Activated T-helper 17 cell treated with anti-CD3 and anti-CD28 coated beads, Interleukin-2, amount 50 U/mL, for 72 hours (primary cell): ENCODE results near the gene CSF2. TPM values are rescaled to one million over a fixed set of nuclear protein-coding genes. Genes with fewer than 3 reads are reported as not detected.

ENCODE experiments used
- ATAC-seq: fragments of 150-1000 bp; cut with Tn5 transposase; replicated peaks from 2 replicates; pipeline ENCODE4 v1.10.0; 2021; ENCODE audit warnings: mild to moderate bottlenecking, moderate library complexity
- H3K27ac Mint-ChIP-seq: one replicate; pipeline ENCODE4 v1.8.0; 2022; ENCODE audit warnings: mixed read lengths
- H3K27me3 Mint-ChIP-seq: one replicate; pipeline ENCODE4 v1.8.0; 2022; ENCODE audit warnings: mixed read lengths
- H3K36me3 Mint-ChIP-seq: one replicate; pipeline ENCODE4 v1.8.0; 2022; ENCODE audit warnings: low read depth, mild to moderate bottlenecking, mixed read lengths
- H3K4me1 Mint-ChIP-seq: one replicate; pipeline ENCODE4 v1.8.0; 2022; ENCODE audit warnings: mixed read lengths
- H3K4me3 Mint-ChIP-seq: one replicate; pipeline ENCODE4 v1.8.0; 2022; ENCODE audit warnings: mild to moderate bottlenecking, mixed read lengths
- H3K9me3 Mint-ChIP-seq: one replicate; pipeline ENCODE4 v1.8.0; 2022; ENCODE audit warnings: mixed read lengths
- total RNA-seq, 2 donors: library from RNA; stranded (reverse); gene quantifications; one replicate each; pipeline ENCODE4 v1.2.3, GENCODE V29; 2022

The CSF2 gene
- 100 to 1,000 TPM in 1 of 2 donors, 10 to 100 TPM in 1; 14.6 to 159 TPM for total RNA-seq

GRCh38 chr5:132073231-132074013, at the start of gene CSF2:
CSF2 (plus strand) TSS chr5:132073789; CDS start chr5:132073824, 35 bp downstream.
- H3K4me3 Mint-ChIP-seq, result peak within 1 kb of the TSS; percentile 75
- H3K4me1 Mint-ChIP-seq, result peaks cover 30% of the 10 kb centered on the region

GRCh38 chr5:132024117-132024435, 49.5 kb upstream of the CSF2 start:
- Mint-ChIP-seq H3K27ac (no peak overlapping the region), H3K4me1 (peaks cover 40% of the 10 kb centered on the region), H3K9me3 (no peaks in the 10 kb centered on the region), H3K4me3 (no peak overlapping the region), H3K27me3 (no peaks in the 10 kb centered on the region), H3K36me3 (no peaks in the 10 kb centered on the region)
- no peak for ATAC-seq

More at GRCh38 chr5:132073231-132074013, at the start of gene CSF2:
- ATAC-seq, result peak; percentile 57
- Mint-ChIP-seq H3K36me3 (peaks cover 33% of the 10 kb centered on the region), H3K27me3 (no peaks in the 10 kb centered on the region), H3K9me3 (no peaks in the 10 kb centered on the region), H3K27ac (peak within 1 kb of the TSS; percentile 61)

- Mint-ChIP-seq H3K27me3 (no peaks in the 10 kb centered on the region), H3K36me3 (no peaks in the 10 kb centered on the region), H3K27ac (no peak overlapping the region), H3K4me3 (no peak overlapping the region), H3K9me3 (no peaks in the 10 kb centered on the region), H3K4me1 (peaks cover 37% of the 10 kb centered on the region)
- ATAC-seq, result no peak
These were observed 48.7 kb upstream of the CSF2 start for GRCh38 chr5:132024789-132025402.

- Mint-ChIP-seq H3K4me1 (peaks cover 31% of the 10 kb centered on the region), H3K27me3 (no peaks in the 10 kb centered on the region), H3K27ac (no peak overlapping the region), H3K4me3 (no peak overlapping the region), H3K36me3 (no peaks in the 10 kb centered on the region), H3K9me3 (no peaks in the 10 kb centered on the region)
- ATAC-seq, result no peak
These were observed 48.1 kb upstream of the CSF2 start for GRCh38 chr5:132025403-132025971.

GRCh38 chr5:132026516-132027008, 47.0 kb upstream of the CSF2 start:
- no peaks in the 10 kb centered on the region for H3K9me3 Mint-ChIP-seq
- H3K36me3 Mint-ChIP-seq, result no peaks in the 10 kb centered on the region
- no peak overlapping the region for H3K27ac Mint-ChIP-seq
- ATAC-seq, result peak; percentile 82
- H3K4me1 Mint-ChIP-seq, result peaks cover 23% of the 10 kb centered on the region
- H3K27me3 Mint-ChIP-seq, result no peaks in the 10 kb centered on the region
- H3K4me3 Mint-ChIP-seq, result no peak overlapping the region

GRCh38 chr5:132027027-132027426, 46.6 kb upstream of the CSF2 start:
- ATAC-seq, result peak; percentile 18
- Mint-ChIP-seq H3K27ac (no peak overlapping the region), H3K4me1 (peaks cover 28% of the 10 kb centered on the region), H3K27me3 (no peaks in the 10 kb centered on the region), H3K4me3 (peak overlapping the region; percentile 24), H3K9me3 (no peaks in the 10 kb centered on the region), H3K36me3 (no peaks in the 10 kb centered on the region)

- no peak overlapping the region for H3K27ac Mint-ChIP-seq
- no peaks in the 10 kb centered on the region for H3K27me3 Mint-ChIP-seq
- no peaks in the 10 kb centered on the region for H3K36me3 Mint-ChIP-seq
- peaks cover 15% of the 10 kb centered on the region for H3K9me3 Mint-ChIP-seq
- no peak overlapping the region for H3K4me3 Mint-ChIP-seq
- no peak for ATAC-seq
- peaks cover 15% of the 10 kb centered on the region for H3K4me1 Mint-ChIP-seq
These were observed 43.8 kb upstream of the CSF2 start for GRCh38 chr5:132029609-132030330.

GRCh38 chr5:132030610-132031009, 43.0 kb upstream of the CSF2 start:
- no peaks in the 10 kb centered on the region for H3K27me3 Mint-ChIP-seq
- peaks cover 15% of the 10 kb centered on the region for H3K9me3 Mint-ChIP-seq
- no peak for ATAC-seq
- no peak overlapping the region for H3K27ac Mint-ChIP-seq
- no peak overlapping the region for H3K4me3 Mint-ChIP-seq
- H3K36me3 Mint-ChIP-seq, result no peaks in the 10 kb centered on the region
- peaks cover 15% of the 10 kb centered on the region for H3K4me1 Mint-ChIP-seq

GRCh38 chr5:132032196-132032595, 41.4 kb upstream of the CSF2 start:
- Mint-ChIP-seq H3K27ac (no peak overlapping the region), H3K4me3 (no peak overlapping the region), H3K4me1 (peaks cover 13% of the 10 kb centered on the region), H3K36me3 (no peaks in the 10 kb centered on the region), H3K27me3 (no peaks in the 10 kb centered on the region), H3K9me3 (peaks cover 15% of the 10 kb centered on the region)
- ATAC-seq, result no peak

GRCh38 chr5:132033122-132033521, 40.5 kb upstream of the CSF2 start:
- peaks cover 11% of the 10 kb centered on the region for H3K4me1 Mint-ChIP-seq
- H3K9me3 Mint-ChIP-seq, result peaks cover 15% of the 10 kb centered on the region
- no peaks in the 10 kb centered on the region for H3K36me3 Mint-ChIP-seq
- no peaks in the 10 kb centered on the region for H3K27me3 Mint-ChIP-seq
- no peak overlapping the region for H3K4me3 Mint-ChIP-seq
- no peak overlapping the region for H3K27ac Mint-ChIP-seq
- ATAC-seq, result no peak

GRCh38 chr5:132037353-132037752, 36.2 kb upstream of the CSF2 start:
- ATAC-seq, result no peak
- no peak overlapping the region for H3K27ac Mint-ChIP-seq
- no peaks in the 10 kb centered on the region for H3K27me3 Mint-ChIP-seq
- peak overlapping the region; percentile 17 for H3K4me3 Mint-ChIP-seq
- H3K4me1 Mint-ChIP-seq, result peaks cover 7% of the 10 kb centered on the region
- peaks cover 15% of the 10 kb centered on the region for H3K9me3 Mint-ChIP-seq
- H3K36me3 Mint-ChIP-seq, result no peaks in the 10 kb centered on the region

GRCh38 chr5:132044207-132044606, 29.4 kb upstream of the CSF2 start:
- ATAC-seq, result no peak
- H3K4me3 Mint-ChIP-seq, result no peak overlapping the region
- no peaks in the 10 kb centered on the region for H3K27me3 Mint-ChIP-seq
- H3K4me1 Mint-ChIP-seq, result no peaks in the 10 kb centered on the region
- H3K36me3 Mint-ChIP-seq, result no peaks in the 10 kb centered on the region
- no peak overlapping the region for H3K27ac Mint-ChIP-seq
- no peaks in the 10 kb centered on the region for H3K9me3 Mint-ChIP-seq

- Mint-ChIP-seq H3K27me3 (no peaks in the 10 kb centered on the region), H3K27ac (no peak overlapping the region), H3K4me3 (no peak overlapping the region), H3K9me3 (no peaks in the 10 kb centered on the region), H3K4me1 (no peaks in the 10 kb centered on the region), H3K36me3 (no peaks in the 10 kb centered on the region)
- ATAC-seq, result no peak
These were observed 26.7 kb upstream of the CSF2 start for GRCh38 chr5:132046880-132047299.

- Mint-ChIP-seq H3K4me1 (no peaks in the 10 kb centered on the region), H3K27me3 (no peaks in the 10 kb centered on the region), H3K27ac (no peak overlapping the region), H3K9me3 (no peaks in the 10 kb centered on the region), H3K36me3 (no peaks in the 10 kb centered on the region), H3K4me3 (no peak overlapping the region)
- ATAC-seq, result no peak
These were observed 24.5 kb upstream of the CSF2 start for GRCh38 chr5:132049093-132049492.
